A549 (cell line): ENCODE data around the gene TNPO3. TPM values are rescaled to one million over a fixed set of nuclear protein-coding genes. Genes with fewer than 3 reads are reported as not detected.

Source experiments
- ATAC-seq, 2 experiments: fragments of 200-7000 bp in 1 of 2; fragments of >200 bp in 1 of 2; cut with Nextera tagmentation in 1 of 2; cut with Tn5 transposase in 1 of 2; 3 replicates each; pipeline versions ENCODE4 v1.8.0 to v1.9.1; 2018 to 2020; ENCODE audit warnings: mild to moderate bottlenecking in 1 of 2, moderate library complexity in 1 of 2
- CTCF ChIA-PET: fragments of 300-600 bp; sonication (Branson Sonifier 250); formaldehyde crosslinking; extraction: SDS; loops from one replicate; lab custom pipeline; 2021; ENCODE audit warnings: antibody characterized with exemption, inconsistent platforms; lab: Yijun Ruan, JAX
- POLR2A ChIA-PET: fragments of 350-600 bp; formaldehyde crosslinking; extraction: SDS; loops from one replicate; lab custom pipeline; 2021; ENCODE audit warnings: antibody characterized with exemption, inconsistent platforms; lab: Yijun Ruan, JAX
- DNase-seq, 2 experiments: peaks; one replicate each; pipeline versions ENCODE4 v3.0.0 to v3.0.0-alpha.2; 2011 to 2016; ENCODE audit warnings: low read depth in 1 of 2, low spot score in 1 of 2
- FAIRE-seq: peaks from 2 replicates; lab custom pipeline; 2011; peaks lifted over from hg19 to GRCh38; lab: Jason Lieb, UNC
- H3K27ac ChIP-seq, 2 experiments: fragments of >200 bp; sonication (Bioruptor Twin); formaldehyde crosslinking; 3 replicates each; pipeline ENCODE4 v1.5.1; 2016 to 2017
- H3K4me1 ChIP-seq: fragments of >200 bp; sonication (Bioruptor Twin); formaldehyde crosslinking; 3 replicates; pipeline ENCODE4 v1.6.1; 2016
- H3K4me2 ChIP-seq: fragments of >200 bp; sonication (Bioruptor Twin); formaldehyde crosslinking; 3 replicates; pipeline ENCODE4 v1.6.1; 2016
- H3K4me3 ChIP-seq: fragments of >200 bp; sonication (Bioruptor Twin); formaldehyde crosslinking; 3 replicates; pipeline ENCODE4 v1.5.1; 2016
- H3K9me3 ChIP-seq: fragments of >200 bp; sonication (Bioruptor Twin); formaldehyde crosslinking; 3 replicates; pipeline ENCODE4 v1.6.1; 2016
- BHLHE40 ChIP-seq: IDR thresholded peaks from 2 replicates; pipeline ENCODE4 v1.6.1; 2012; ENCODE audit warnings: low read depth, low read length, inconsistent platforms
- EHF ChIP-seq: fragments of 250-450 bp; sonication (Bioruptor Pico); IDR thresholded peaks from 2 replicates; pipeline ENCODE4 v1.5.0; 2020; ENCODE audit warnings: mild to moderate bottlenecking
- ESRRA ChIP-seq: fragments of 150-350 bp; IDR thresholded peaks from 2 replicates; pipeline ENCODE4 v1.6.1; 2014; ENCODE audit warnings: mild to moderate bottlenecking, low read length, borderline replicate concordance
- FOSL2 ChIP-seq, 2 experiments: fragments of 450-650 bp in 1 of 2; fragments of >200 bp in 1 of 2; sonication (Bioruptor Twin) in 1 of 2; formaldehyde crosslinking; IDR thresholded peaks; 2 replicates each; pipeline versions ENCODE4 v1.5.0 to v1.6.1; 2016 to 2020; ENCODE audit warnings: mild to moderate bottlenecking in 1 of 2, moderate library complexity in 1 of 2
- GATA3 ChIP-seq: IDR thresholded peaks from 2 replicates; pipeline ENCODE4 v1.6.1; 2012; ENCODE audit warnings: borderline replicate concordance
- MAFK ChIP-seq: fragments of 450-650 bp; IDR thresholded peaks from 2 replicates; pipeline ENCODE4 v1.6.1; 2014; ENCODE audit not compliant: partially characterized antibody
- MAZ ChIP-seq: fragments of 150-350 bp; IDR thresholded peaks from 2 replicates; pipeline ENCODE4 v1.6.1; 2014; ENCODE audit warnings: antibody characterized with exemption, low read depth, low read length, borderline replicate concordance
- MYC ChIP-seq: IDR thresholded peaks from 2 replicates; pipeline ENCODE4 v1.6.1; 2012; ENCODE audit warnings: mild to moderate bottlenecking, inconsistent platforms, low read length, improper control_type of control experiment, borderline replicate concordance
- PBX3 ChIP-seq: IDR thresholded peaks from 2 replicates; pipeline ENCODE4 v1.6.1; 2012
- PHF8 ChIP-seq: fragments of 200-600 bp; sonication (generic); IDR thresholded peaks from 2 replicates; pipeline ENCODE4 v1.6.1; 2016; ENCODE audit warnings: low read depth, mild to moderate bottlenecking, antibody characterized with exemption, moderate library complexity, borderline replicate concordance
- RARB ChIP-seq: fragments of 250-450 bp; sonication (Bioruptor Pico); IDR thresholded peaks from 2 replicates; pipeline ENCODE4 v1.8.0; 2021; ENCODE audit warnings: mild to moderate bottlenecking, moderate library complexity
- RFX5 ChIP-seq: fragments of 450-650 bp; IDR thresholded peaks from 2 replicates; pipeline ENCODE4 v1.7.1; 2014; ENCODE audit warnings: antibody characterized with exemption, mild to moderate bottlenecking, moderate library complexity
- SMC3 ChIP-seq: fragments of >200 bp; sonication (Bioruptor Twin); formaldehyde crosslinking; IDR thresholded peaks from 3 replicates; pipeline ENCODE4 v1.6.1; 2018; ENCODE audit warnings: inconsistent platforms
- SREBF2 ChIP-seq: fragments of 450-650 bp; IDR thresholded peaks from 2 replicates; pipeline ENCODE4 v1.6.1; 2014; ENCODE audit warnings: mild to moderate bottlenecking, moderate library complexity
- TFCP2L1 ChIP-seq: fragments of 250-450 bp; sonication (Bioruptor Pico); IDR thresholded peaks from 2 replicates; pipeline ENCODE4 v1.5.0; 2021; ENCODE audit warnings: mild to moderate bottlenecking
- ZFP36 ChIP-seq: fragments of 450-650 bp; IDR thresholded peaks from 2 replicates; pipeline ENCODE4 v1.6.1; 2014; ENCODE audit warnings: borderline replicate concordance; ENCODE audit not compliant: partially characterized antibody
- ZNF302 ChIP-seq: fragments of 250-450 bp; sonication (Bioruptor Pico); IDR thresholded peaks from 2 replicates; pipeline ENCODE4 v1.9.0; 2021; ENCODE audit warnings: inconsistent platforms, mild to moderate bottlenecking, moderate library complexity
- WGBS: methylation state at CpG from one replicate; pipeline ENCODE4 v1.1.6; 2017; ENCODE audit errors: missing lambda C conversion rate; 5-methylcytosine and 5-hydroxymethylcytosine counted together
- polyA plus RNA-seq, 4 experiments: library from polyadenylated mRNA; depleted of rRNA in 3 of 4; stranded (reverse); fragments of >200 nt; fragmentation: RNase III in 1 of 4; extraction: RNeasy Plus Mini Kit Qiagen cat#74134 plus additional on column Dnase treatment in 1 of 4; gene quantifications; 2 replicates in 3 of 4; 3 replicates in 1 of 4; pipeline ENCODE4 v1.2.3, GENCODE V29; 2011 to 2017
- TF ChIP-seq, protein P1 (sequence below): fragments of >200 bp; sonication (Bioruptor Twin); formaldehyde crosslinking; IDR thresholded peaks from 3 replicates; pipeline ENCODE4 v1.6.1; 2016
- TF ChIP-seq, protein P2 (sequence below): fragments of 250-450 bp; sonication (Bioruptor Pico); IDR thresholded peaks from 2 replicates; pipeline ENCODE4 v1.5.0; 2020; ENCODE audit warnings: low read depth, mild to moderate bottlenecking, moderate library complexity

TNPO3 gene
- polyA plus RNA-seq, 2 of the 4 experiments (the other 2 are of a cell fraction): 43.2 to 66.9 TPM

GRCh38 chr7:129074994-129075393, 20.1 kb upstream of the TNPO3 start:
- Histone ChIP-seq H3K4me2 (no peak overlapping the region), H3K4me3 (no peak overlapping the region), H3K27ac (no peak overlapping the region), H3K4me1 (no peaks in the 10 kb centered on the region), H3K9me3 (no peaks in the 10 kb centered on the region)
- FAIRE-seq (no peak), DNase-seq (no peak), ATAC-seq (no peak)
- TF ChIP-seq ESRRA: no peak
- no peak for TF ChIP-seq PHF8
- TF ChIP-seq RFX5: no peak
- TF ChIP-seq, protein P1, sequence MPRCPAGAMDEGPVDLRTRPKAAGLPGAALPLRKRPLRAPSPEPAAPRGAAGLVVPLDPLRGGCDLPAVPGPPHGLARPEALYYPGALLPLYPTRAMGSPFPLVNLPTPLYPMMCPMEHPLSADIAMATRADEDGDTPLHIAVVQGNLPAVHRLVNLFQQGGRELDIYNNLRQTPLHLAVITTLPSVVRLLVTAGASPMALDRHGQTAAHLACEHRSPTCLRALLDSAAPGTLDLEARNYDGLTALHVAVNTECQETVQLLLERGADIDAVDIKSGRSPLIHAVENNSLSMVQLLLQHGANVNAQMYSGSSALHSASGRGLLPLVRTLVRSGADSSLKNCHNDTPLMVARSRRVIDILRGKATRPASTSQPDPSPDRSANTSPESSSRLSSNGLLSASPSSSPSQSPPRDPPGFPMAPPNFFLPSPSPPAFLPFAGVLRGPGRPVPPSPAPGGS: no peak
- no peak for TF ChIP-seq PBX3
- WGBS: 89% methylated on average over 2 of the region's 2 CpGs
- ChIA-PET POLR2A (interaction anchor here (1.2 kb wide), 1 partner anchor 21 kb away, joined by 4 read pairs; no protein-coding TSS in a partner anchor), CTCF (interaction anchor here (1.9 kb wide), 1 partner anchor 17 kb away, joined by 7 read pairs; no protein-coding TSS in a partner anchor)

- 81% methylated on average over 1 of the region's 1 CpG for WGBS
- Histone ChIP-seq H3K4me1 (no peaks in the 10 kb centered on the region), H3K9me3 (no peaks in the 10 kb centered on the region), H3K27ac (no peak overlapping the region), H3K4me3 (no peak overlapping the region), H3K4me2 (no peak overlapping the region)
- DNase-seq (no peak), ATAC-seq (no peak), FAIRE-seq (no peak)
- POLR2A ChIA-PET: interaction anchor here (1.2 kb wide), 1 partner anchor 20 kb away, joined by 4 read pairs; no protein-coding TSS in a partner anchor
- CTCF ChIA-PET: interaction anchor here (0.7 to 1.9 kb wide), 3 partner anchors 13 to 17 kb away, joined by 3 to 7 read pairs (median 5); no protein-coding TSS in a partner anchor
- TF ChIP-seq MAZ (no peak), EHF (CRISPR knock-in tag) (no peak), SREBF2 (no peak), RARB (no peak), ESRRA (no peak), MYC (no peak), GATA3 (no peak), RFX5 (no peak), ZNF302 (CRISPR knock-in tag) (no peak), ZFP36 (no peak)
- TF ChIP-seq, protein P1: no peak
Measured at GRCh38 chr7:129074361-129074871, 19.5 kb upstream of the TNPO3 start.

DNA sequence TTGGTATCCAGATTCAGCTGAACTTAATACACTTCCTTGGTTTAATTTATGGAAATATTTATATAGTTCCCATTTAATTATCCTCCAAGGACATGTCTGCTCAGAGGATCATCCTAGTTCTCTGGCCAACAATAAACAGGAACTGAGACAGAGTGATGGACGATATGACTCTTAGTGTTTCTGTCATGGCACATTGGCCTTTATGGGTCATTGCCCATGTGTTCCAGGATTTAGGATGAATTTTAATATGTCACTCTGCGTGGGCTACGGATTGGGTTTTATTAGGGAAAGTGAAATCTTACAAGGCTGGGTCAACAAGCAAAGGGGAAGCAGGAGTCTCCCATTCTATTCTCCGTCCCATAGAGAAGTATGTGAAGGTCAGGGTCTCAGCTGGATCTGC, 18.8 kb upstream of the TNPO3 start:
- 61% methylated on average over 4 of the region's 4 CpGs for WGBS
- no peak for ATAC-seq
- TF ChIP-seq MAFK: no peak
- TF ChIP-seq, protein P2, sequence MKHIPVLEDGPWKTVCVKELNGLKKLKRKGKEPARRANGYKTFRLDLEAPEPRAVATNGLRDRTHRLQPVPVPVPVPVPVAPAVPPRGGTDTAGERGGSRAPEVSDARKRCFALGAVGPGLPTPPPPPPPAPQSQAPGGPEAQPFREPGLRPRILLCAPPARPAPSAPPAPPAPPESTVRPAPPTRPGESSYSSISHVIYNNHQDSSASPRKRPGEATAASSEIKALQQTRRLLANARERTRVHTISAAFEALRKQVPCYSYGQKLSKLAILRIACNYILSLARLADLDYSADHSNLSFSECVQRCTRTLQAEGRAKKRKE (CRISPR knock-in tag): no peak
- TF ChIP-seq FOSL2 (IDR thresholded peaks at IDR 0.05): no peak
- no peak for TF ChIP-seq FOSL2 (CRISPR knock-in tag; IDR thresholded peaks at IDR 0.05)
- TF ChIP-seq BHLHE40: no peak
- no peak for TF ChIP-seq SREBF2
- no peak for TF ChIP-seq TFCP2L1 (CRISPR knock-in tag)
- TF ChIP-seq SMC3: no peak
- no peak overlapping the region for H3K4me3 ChIP-seq
- no peaks in the 10 kb centered on the region for H3K4me1 ChIP-seq
- DNase-seq: no peak
- H3K27ac ChIP-seq: no peak overlapping the region
- CTCF ChIA-PET: interaction anchor here (0.7 to 1.9 kb wide), 3 partner anchors 13 to 18 kb away, joined by 3 to 7 read pairs (median 5); no protein-coding TSS in a partner anchor
- no peak for FAIRE-seq
- POLR2A ChIA-PET: interaction anchor here (1.2 kb wide), 1 partner anchor 20 kb away, joined by 4 read pairs; no protein-coding TSS in a partner anchor
- no peaks in the 10 kb centered on the region for H3K9me3 ChIP-seq
- H3K4me2 ChIP-seq: no peak overlapping the region
